Brain microvascular endothelial cell (primary cell): Measurements from ENCODE around the gene NSD1.
"Not testable (repeated sequence)": the region's sequence is repeated elsewhere in the genome, so short reads cannot be mapped to it uniquely, and the experiment has no call there.

Experiments
- DNase-seq: peaks from one replicate; pipeline ENCODE4 v3.0.0-alpha.2; 2020
- H3K27ac ChIP-seq: fragments of 250-450 bp; sonication (Bioruptor Pico); 2 replicates; pipeline ENCODE4 v1.5.1; 2020; ENCODE audit warnings: mild to moderate bottlenecking, moderate library complexity
- H3K27me3 ChIP-seq: fragments of 250-450 bp; sonication (Bioruptor Pico); replicated peaks from 2 replicates; pipeline ENCODE4 v1.5.1; 2020; ENCODE audit warnings: mild to moderate bottlenecking
- H3K36me3 ChIP-seq: fragments of 250-450 bp; sonication (Bioruptor Pico); replicated peaks from 2 replicates; pipeline ENCODE4 v1.5.1; 2020; ENCODE audit warnings: mild to moderate bottlenecking
- H3K4me3 ChIP-seq: 2 replicates; pipeline ENCODE4 v1.5.1; 2011; ENCODE audit warnings: low read depth, mild to moderate bottlenecking, control low read depth, low read length, moderate library complexity
- in situ Hi-C: cut with HindIII; loops from 2 replicates; pipeline ENCODE4 v1.10.0; 2017; ENCODE audit warnings: low sequenced_read_pairs, low pct_ligation_motif_present
- TF ChIP-seq, protein P1 (sequence below): IDR thresholded peaks from 2 replicates; pipeline ENCODE4 v1.5.1; 2011; ENCODE audit warnings: low read depth, mild to moderate bottlenecking, moderate library complexity, low read length, control low read depth, inconsistent platforms; ENCODE audit errors: missing control alignments

NSD1 gene

DNA sequence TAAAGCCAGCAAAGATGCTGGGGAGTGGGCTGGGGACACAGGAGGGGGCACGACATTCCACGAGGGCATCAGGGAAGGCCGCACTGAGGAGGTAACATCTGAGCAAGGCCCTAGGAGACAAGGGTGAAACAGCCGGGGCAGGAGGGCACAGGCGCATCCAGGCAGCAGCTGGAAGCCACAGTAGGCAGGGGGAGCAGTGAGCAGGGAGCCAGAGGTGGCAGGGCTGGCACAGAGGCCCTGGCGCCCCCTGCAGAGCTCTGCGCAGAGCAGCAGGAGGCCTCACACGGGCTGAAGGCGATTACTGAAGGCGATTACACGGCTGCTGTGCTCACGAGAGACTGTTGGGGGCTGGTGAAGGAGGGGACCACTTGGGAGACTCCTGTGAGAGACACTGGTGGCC is 202.5 kb downstream of the NSD1 start:
- TF ChIP-seq, protein P1, sequence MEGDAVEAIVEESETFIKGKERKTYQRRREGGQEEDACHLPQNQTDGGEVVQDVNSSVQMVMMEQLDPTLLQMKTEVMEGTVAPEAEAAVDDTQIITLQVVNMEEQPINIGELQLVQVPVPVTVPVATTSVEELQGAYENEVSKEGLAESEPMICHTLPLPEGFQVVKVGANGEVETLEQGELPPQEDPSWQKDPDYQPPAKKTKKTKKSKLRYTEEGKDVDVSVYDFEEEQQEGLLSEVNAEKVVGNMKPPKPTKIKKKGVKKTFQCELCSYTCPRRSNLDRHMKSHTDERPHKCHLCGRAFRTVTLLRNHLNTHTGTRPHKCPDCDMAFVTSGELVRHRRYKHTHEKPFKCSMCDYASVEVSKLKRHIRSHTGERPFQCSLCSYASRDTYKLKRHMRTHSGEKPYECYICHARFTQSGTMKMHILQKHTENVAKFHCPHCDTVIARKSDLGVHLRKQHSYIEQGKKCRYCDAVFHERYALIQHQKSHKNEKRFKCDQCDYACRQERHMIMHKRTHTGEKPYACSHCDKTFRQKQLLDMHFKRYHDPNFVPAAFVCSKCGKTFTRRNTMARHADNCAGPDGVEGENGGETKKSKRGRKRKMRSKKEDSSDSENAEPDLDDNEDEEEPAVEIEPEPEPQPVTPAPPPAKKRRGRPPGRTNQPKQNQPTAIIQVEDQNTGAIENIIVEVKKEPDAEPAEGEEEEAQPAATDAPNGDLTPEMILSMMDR: peak; percentile 57
- Histone ChIP-seq H3K36me3 (peaks cover 50% of the 10 kb centered on the region), H3K4me3 (no peak overlapping the region), H3K27ac (no peak overlapping the region), H3K27me3 (no peaks in the 10 kb centered on the region)
- no peak for DNase-seq
- in situ Hi-C loops: no loop called here

DNA sequence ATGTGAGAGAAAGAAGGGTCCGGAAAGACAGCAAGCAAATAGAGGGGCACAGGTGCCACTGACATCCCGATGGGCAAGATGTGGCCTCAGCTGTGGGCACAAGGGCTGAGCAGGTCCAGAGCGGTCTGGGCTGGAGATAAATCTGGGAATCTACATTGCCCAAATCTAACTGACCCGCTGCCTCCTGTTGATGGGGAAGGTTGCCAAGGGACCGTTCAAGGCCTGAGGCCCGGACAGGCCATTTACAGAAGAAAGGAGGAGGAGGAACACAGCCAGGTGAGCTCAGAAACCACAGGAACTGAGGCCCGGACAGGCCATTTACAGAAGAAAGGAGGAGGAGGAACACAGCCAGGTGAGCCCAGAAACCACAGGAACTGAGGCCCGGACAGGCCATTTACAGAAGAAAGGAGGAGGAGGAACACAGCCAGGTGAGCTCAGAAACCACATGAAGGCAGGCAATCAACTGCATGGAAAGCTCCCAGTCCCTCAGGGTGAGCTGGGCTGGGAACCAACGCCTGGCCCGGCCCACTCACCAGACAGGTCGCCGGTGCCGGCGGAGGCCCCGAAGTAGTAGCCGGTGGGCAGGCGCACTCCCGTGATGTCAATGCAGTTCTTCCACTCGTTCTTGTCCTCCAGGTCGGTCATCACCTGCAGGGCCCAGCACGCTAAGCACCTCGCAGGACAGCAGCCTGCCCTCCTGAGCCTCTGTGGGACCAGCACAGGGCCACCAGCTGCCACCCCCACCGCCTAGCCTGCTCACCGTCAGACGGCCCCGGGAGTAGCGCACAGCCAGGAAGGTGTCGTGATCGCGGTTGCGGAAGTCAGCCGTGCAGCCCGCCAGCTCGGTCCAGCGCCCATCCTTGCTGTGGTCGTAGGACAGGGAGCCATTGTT is 203.3 kb downstream of the NSD1 start:
- no peak overlapping the region for H3K4me3 ChIP-seq
- no peak overlapping the region for H3K27ac ChIP-seq
- in situ Hi-C loops: no loop called here
- DNase-seq: no peak
- no peaks in the 10 kb centered on the region for H3K27me3 ChIP-seq
- H3K36me3 ChIP-seq: peaks cover 45% of the 10 kb centered on the region
- TF ChIP-seq, protein P1: no peak

DNA sequence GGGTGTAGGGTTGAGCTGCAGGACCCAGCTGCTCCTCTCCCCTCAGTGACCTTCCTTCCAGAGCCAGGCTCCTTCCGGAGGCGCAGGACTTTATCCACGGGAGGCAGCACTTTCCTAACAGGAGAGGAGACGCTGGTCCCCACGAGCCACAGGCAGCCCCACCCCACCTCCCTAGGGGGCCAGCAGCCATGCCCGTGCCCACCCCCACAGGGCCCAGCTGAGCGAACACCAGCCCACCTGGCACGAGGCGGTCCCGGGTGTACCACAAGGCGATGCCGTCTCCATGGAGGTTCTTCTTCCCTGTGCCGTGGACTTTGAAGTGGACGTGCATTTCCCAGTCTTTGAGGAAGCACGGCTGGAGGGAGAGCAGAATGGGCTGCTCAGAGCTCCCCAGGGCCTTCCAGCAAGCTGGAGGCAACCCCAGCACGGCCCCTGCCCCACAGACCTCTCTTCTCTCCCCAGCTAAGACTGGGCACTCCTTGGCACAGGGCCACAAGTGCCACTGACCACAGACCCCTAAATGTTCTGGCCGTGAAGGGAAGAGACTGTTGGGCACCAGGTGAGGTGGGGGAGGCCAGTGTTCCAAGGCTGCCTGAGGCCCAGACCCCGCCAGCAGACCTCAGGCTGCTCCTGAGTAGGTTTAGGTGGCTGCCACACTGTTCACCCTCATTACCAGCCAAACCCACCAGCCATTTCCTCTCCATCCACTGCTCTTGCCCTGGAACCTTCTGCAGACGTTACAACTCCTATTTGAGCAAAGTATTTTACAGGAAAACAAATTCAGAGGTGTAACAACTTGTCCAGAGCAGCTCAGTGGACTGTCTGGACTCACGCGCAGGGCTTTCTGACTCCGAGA is 204.9 kb downstream of the NSD1 start:
- H3K4me3 ChIP-seq: no peak overlapping the region
- TF ChIP-seq, protein P1: no peak
- H3K27me3 ChIP-seq: no peaks in the 10 kb centered on the region
- no peak for DNase-seq
- in situ Hi-C loops: no loop called here
- H3K27ac ChIP-seq: no peak overlapping the region
- peaks cover 39% of the 10 kb centered on the region for H3K36me3 ChIP-seq

DNA sequence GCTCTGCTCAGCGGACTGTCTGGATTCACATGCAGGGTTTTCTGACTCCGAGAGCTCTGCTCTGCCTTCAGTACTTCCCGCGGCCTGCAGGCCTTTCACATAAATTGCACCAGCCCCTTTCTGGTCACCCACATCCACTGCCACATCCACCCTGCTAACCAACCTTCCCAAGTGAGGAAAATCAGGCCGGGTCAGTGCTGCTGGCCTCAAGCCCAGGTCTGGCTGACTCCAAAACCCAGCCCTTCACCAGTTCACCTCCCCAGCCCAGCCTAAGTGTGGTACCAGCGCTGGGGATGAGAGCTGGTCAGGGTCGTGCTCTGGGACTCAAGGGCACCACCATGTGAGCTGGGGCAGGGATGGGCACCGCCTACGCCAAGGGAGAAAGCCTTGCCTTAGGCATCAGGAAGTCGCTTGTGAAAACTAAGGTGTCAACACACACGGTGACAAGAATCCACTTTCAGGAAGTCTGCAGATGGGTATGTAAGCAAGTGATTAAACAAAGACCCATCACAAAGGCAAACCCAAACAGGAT is 205.6 kb downstream of the NSD1 start:
- DNase-seq: no peak
- H3K27me3 ChIP-seq: no peaks in the 10 kb centered on the region
- in situ Hi-C loops: no loop called here
- H3K4me3 ChIP-seq: no peak overlapping the region
- no peak overlapping the region for H3K27ac ChIP-seq
- TF ChIP-seq, protein P1: no peak
- peaks cover 32% of the 10 kb centered on the region for H3K36me3 ChIP-seq

DNA sequence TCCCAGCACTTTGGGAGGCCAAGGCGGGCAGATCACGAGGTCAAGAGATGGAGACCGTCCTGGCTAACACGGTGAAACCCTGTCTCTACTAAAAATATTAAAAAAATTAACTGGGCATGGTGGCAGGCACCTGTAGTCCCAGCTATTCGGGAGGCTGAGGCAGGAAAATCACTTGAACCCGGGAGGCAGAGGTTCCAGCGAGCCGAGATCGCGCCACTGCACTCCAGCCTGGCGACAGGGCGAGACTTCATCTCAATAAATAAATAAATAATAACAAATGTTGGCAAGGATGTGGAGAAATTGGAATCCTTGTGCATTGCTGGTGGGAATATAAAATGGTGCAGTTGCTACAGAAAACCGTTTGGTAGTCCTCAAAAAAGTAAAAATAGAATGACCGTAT is 209.4 kb downstream of the NSD1 start:
- H3K27ac ChIP-seq, in situ Hi-C loops, H3K36me3 ChIP-seq, H3K4me3 ChIP-seq, DNase-seq, H3K27me3 ChIP-seq: not testable (repeated sequence)

DNA sequence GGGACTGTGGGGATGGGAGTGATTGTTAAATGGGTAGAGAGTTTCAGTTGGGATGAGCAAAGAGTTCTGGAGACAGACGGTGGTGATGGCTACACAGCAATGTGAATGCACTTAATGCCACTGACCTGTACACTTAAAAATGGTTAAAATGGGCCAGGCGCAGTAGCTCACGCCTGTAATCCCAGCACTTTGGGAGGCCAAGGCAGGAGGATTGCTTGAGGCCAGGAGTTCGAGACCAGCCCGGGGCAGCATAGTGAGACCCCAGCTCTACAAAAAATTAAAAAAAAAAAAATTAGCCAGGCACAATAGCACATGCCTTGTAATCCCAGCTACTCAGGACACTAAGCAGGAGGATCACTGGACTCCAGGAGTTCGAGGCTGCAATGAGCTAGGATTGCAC is 210.2 kb downstream of the NSD1 start:
- H3K4me3 ChIP-seq: no peak overlapping the region
- in situ Hi-C loops: no loop called here
- TF ChIP-seq, protein P1: no peak
- DNase-seq: no peak
- no peak overlapping the region for H3K27ac ChIP-seq
- H3K27me3 ChIP-seq: no peaks in the 10 kb centered on the region
- H3K36me3 ChIP-seq: peaks cover 4% of the 10 kb centered on the region
